H1 (cell line): ENCODE results near the gene KCNQ1OT1. TPM values are rescaled to one million over a fixed set of nuclear protein-coding genes. Genes with fewer than 3 reads are reported as not detected.

Experiments
- CTCF ChIA-PET: fragments of 300-600 bp; sonication (Branson Sonifier 250); formaldehyde crosslinking; loops from one replicate; lab custom pipeline; 2021; ENCODE audit not compliant: partially characterized antibody; lab: Charles Lee
- POLR2A ChIA-PET: fragments of 300-600 bp; sonication (Branson Sonifier 250); formaldehyde crosslinking; loops from one replicate; lab custom pipeline; 2021; ENCODE audit warnings: inconsistent platforms; ENCODE audit not compliant: partially characterized antibody; lab: Charles Lee
- DNase-seq, 2 experiments: peaks; one replicate each; pipeline versions ENCODE4 v3.0.0 to v3.0.0-alpha.2; 2010 to 2022; ENCODE audit warnings: low spot score in 2 of 2, low read depth in 1 of 2, mixed read lengths in 1 of 2
- FAIRE-seq: peaks from 2 replicates; lab custom pipeline; 2011; peaks lifted over from hg19 to GRCh38; lab: Jason Lieb, UNC
- H2AFZ ChIP-seq: 2 replicates; pipeline ENCODE4 v1.8.1; 2012; ENCODE audit warnings: low read length, inconsistent platforms
- H2AK5ac ChIP-seq: 2 replicates; pipeline ENCODE4 v1.6.1; 2013; ENCODE audit warnings: low read depth, low read length
- H2BK120ac ChIP-seq: replicated peaks from 2 replicates; pipeline ENCODE3; 2013; ENCODE audit warnings: low read depth, low read length, inconsistent platforms
- H2BK12ac ChIP-seq: 2 replicates; pipeline ENCODE4 v1.6.1; 2013; ENCODE audit warnings: low read depth, low read length
- H2BK15ac ChIP-seq: 2 replicates; pipeline ENCODE4 v1.6.1; 2013; ENCODE audit warnings: low read length
- H2BK20ac ChIP-seq: 2 replicates; pipeline ENCODE4 v1.6.1; 2013; ENCODE audit warnings: low read length
- H2BK5ac ChIP-seq: 2 replicates; pipeline ENCODE4 v1.6.1; 2013; ENCODE audit warnings: low read depth, low read length
- H3K14ac ChIP-seq: 2 replicates; pipeline ENCODE4 v1.6.1; 2013; ENCODE audit warnings: inconsistent platforms; ENCODE audit not compliant: insufficient read length
- H3K18ac ChIP-seq: 2 replicates; pipeline ENCODE4 v1.6.1; 2013; ENCODE audit warnings: low read length; ENCODE audit errors: extremely low read depth
- H3K23ac ChIP-seq: 2 replicates; pipeline ENCODE4 v1.6.1; 2013; ENCODE audit warnings: inconsistent platforms; ENCODE audit not compliant: insufficient read length
- H3K23me2 ChIP-seq: 2 replicates; pipeline ENCODE4 v1.6.1; 2013; ENCODE audit warnings: low read depth, low read length
- H3K27ac ChIP-seq: 2 replicates; pipeline ENCODE4 v1.6.1; 2011; ENCODE audit warnings: low read depth, low read length, inconsistent platforms
- H3K27me3 ChIP-seq, 4 experiments: replicated peaks in 1 of 4; 1 replicate in 1 of 4; 2 replicates in 3 of 4; pipeline versions ENCODE4 v1.6.1 to v1.8.1; 2011 to 2013; ENCODE audit warnings: low read length in 3 of 4, mild to moderate bottlenecking in 3 of 4, inconsistent platforms in 2 of 4, mixed read lengths in 2 of 4, moderate library complexity in 1 of 4; ENCODE audit not compliant: control insufficient read depth in 3 of 4, insufficient read depth in 3 of 4; ENCODE audit errors: extremely low read depth in 1 of 4
- H3K36me3 ChIP-seq, 4 experiments: 2 replicates each; pipeline versions ENCODE4 v1.6.1 to v1.8.1; 2011 to 2013; ENCODE audit warnings: mild to moderate bottlenecking in 4 of 4, low read length in 3 of 4, moderate library complexity in 2 of 4, control low read depth in 1 of 4, inconsistent platforms in 1 of 4; ENCODE audit not compliant: insufficient read depth in 4 of 4, control insufficient read depth in 2 of 4
- H3K4ac ChIP-seq: replicated peaks from 2 replicates; pipeline ENCODE3; 2013; ENCODE audit warnings: low read length, low read depth, mixed read lengths, inconsistent platforms; ENCODE audit not compliant: insufficient read length
- H3K4me1 ChIP-seq, 4 experiments: replicated peaks in 1 of 4; 1 replicate in 1 of 4; 2 replicates in 3 of 4; pipeline versions ENCODE4 v1.6.1 to v1.8.1; 2011 to 2013; ENCODE audit warnings: low read length in 3 of 4, inconsistent platforms in 2 of 4, mixed read lengths in 1 of 4; ENCODE audit not compliant: insufficient read depth in 4 of 4, control insufficient read depth in 3 of 4
- H3K4me2 ChIP-seq, 2 experiments: 2 replicates each; pipeline versions ENCODE4 v1.6.1 to v1.8.1; 2011 to 2013; ENCODE audit warnings: low read depth in 2 of 2, low read length in 2 of 2, control low read depth in 1 of 2, inconsistent platforms in 1 of 2, mild to moderate bottlenecking in 1 of 2; ENCODE audit not compliant: insufficient read depth in 1 of 2
- H3K4me3 ChIP-seq, 4 experiments: fragments of 200-600, 300-600 bp in 1 of 4; sonication (generic), shearing (Covaris generic), sonication (Bioruptor Twin) in 1 of 4; 2 replicates each; pipeline versions ENCODE4 v1.5.1 to v1.8.1; 2011 to 2016; ENCODE audit warnings: low read length in 4 of 4, low read depth in 3 of 4, control low read depth in 2 of 4, inconsistent platforms in 2 of 4, mild to moderate bottlenecking in 2 of 4, mixed read lengths in 1 of 4, moderate library complexity in 1 of 4; ENCODE audit not compliant: insufficient read depth in 2 of 4; ENCODE audit errors: extremely low read depth in 1 of 4
- H3K56ac ChIP-seq: replicated peaks from 2 replicates; pipeline ENCODE3; 2013; ENCODE audit warnings: low read depth, mild to moderate bottlenecking, mixed read lengths, low read length, inconsistent platforms; ENCODE audit not compliant: insufficient read length
- H3K79me1 ChIP-seq: 2 replicates; pipeline ENCODE4 v1.6.1; 2013; ENCODE audit warnings: low read depth, low read length, control low read depth
- H3K79me2 ChIP-seq, 2 experiments: 2 replicates each; pipeline versions ENCODE4 v1.6.1 to v1.8.1; 2012 to 2013; ENCODE audit warnings: low read length in 2 of 2, mild to moderate bottlenecking in 2 of 2, inconsistent platforms in 1 of 2; ENCODE audit not compliant: insufficient read depth in 2 of 2, control insufficient read depth in 1 of 2
- H3K9ac ChIP-seq, 4 experiments: replicated peaks in 1 of 4; 1 replicate in 1 of 4; 2 replicates in 3 of 4; pipeline versions ENCODE4 v1.6.1 to v1.8.1; 2011 to 2013; ENCODE audit warnings: low read depth in 3 of 4, low read length in 3 of 4, control low read depth in 2 of 4, mild to moderate bottlenecking in 2 of 4, moderate library complexity in 2 of 4, inconsistent platforms in 1 of 4; ENCODE audit errors: extremely low read depth in 1 of 4
- H3K9me3 ChIP-seq, 2 experiments: 2 replicates each; pipeline versions ENCODE4 v1.6.1 to v1.8.1; 2012 to 2013; ENCODE audit warnings: mild to moderate bottlenecking in 2 of 2, moderate library complexity in 2 of 2, control low read depth in 1 of 2, inconsistent platforms in 1 of 2, low read depth in 1 of 2, low read length in 1 of 2, mixed read lengths in 1 of 2; ENCODE audit not compliant: insufficient read depth in 2 of 2
- H4K20me1 ChIP-seq, 2 experiments: replicated peaks in 1 of 2; 2 replicates each; pipeline versions ENCODE3 to v1.8.1; 2011 to 2013; ENCODE audit warnings: inconsistent platforms in 2 of 2, low read length in 2 of 2, mild to moderate bottlenecking in 1 of 2; ENCODE audit not compliant: insufficient read depth in 2 of 2, control insufficient read depth in 1 of 2
- H4K5ac ChIP-seq: 2 replicates; pipeline ENCODE4 v1.6.1; 2013; ENCODE audit warnings: low read length, low read depth, mixed read lengths, inconsistent platforms; ENCODE audit not compliant: insufficient read length
- H4K8ac ChIP-seq: 2 replicates; pipeline ENCODE4 v1.8.0; 2013; ENCODE audit warnings: mild to moderate bottlenecking, moderate library complexity, low read length, inconsistent platforms; ENCODE audit not compliant: insufficient read depth; ENCODE audit errors: extremely low read depth
- H4K91ac ChIP-seq: replicated peaks from 2 replicates; pipeline ENCODE3; 2013; ENCODE audit warnings: low read length, mixed read lengths, inconsistent platforms; ENCODE audit not compliant: insufficient read length
- BRCA1 ChIP-seq: IDR thresholded peaks from 2 replicates; pipeline ENCODE4 v1.6.1; 2012; ENCODE audit warnings: low read depth, low read length, improper control_type of control experiment
- EZH2 ChIP-seq: fragments of 200-600 bp; sonication (generic); IDR thresholded peaks from 2 replicates; pipeline ENCODE4 v1.7.1; 2012; ENCODE audit warnings: low read depth, mild to moderate bottlenecking, moderate library complexity, low read length, inconsistent platforms; ENCODE audit not compliant: severe bottlenecking
- POU5F1 ChIP-seq: IDR thresholded peaks from 2 replicates; pipeline ENCODE4 v1.6.1; 2011; ENCODE audit warnings: low read depth, mild to moderate bottlenecking, low read length, moderate library complexity
- WGBS, 2 experiments: shearing (Covaris generic) in 1 of 2; methylation state at CpG; one replicate each; pipeline versions ENCODE4 v1.1.6 to v1.1.7; 2013 to 2015; ENCODE audit warnings: low lambda C conversion rate in 2 of 2, mixed read lengths in 2 of 2, inconsistent platforms in 1 of 2, low coverage in 1 of 2, missing lambda C conversion rate in 1 of 2; ENCODE audit not compliant: insufficient replicate concordance in 2 of 2, insufficient coverage in 1 of 2, insufficient read length in 1 of 2; ENCODE audit errors: extremely low coverage in 1 of 2, missing lambda C conversion rate in 1 of 2; 5-methylcytosine and 5-hydroxymethylcytosine counted together
- polyA plus RNA-seq, 7 experiments: library from polyadenylated mRNA; depleted of rRNA in 3 of 7; stranded (reverse) in 5 of 7; unstranded in 2 of 7; fragments of >200 nt in 5 of 7; fragments of 200-250 nt in 2 of 7; gene quantifications; 1 replicate in 5 of 7; 2 replicates in 1 of 7; 4 replicates in 1 of 7; pipeline versions ENCODE4 v1.2.1 to v1.2.3, GENCODE V29; 2011 to 2013; ENCODE audit warnings: missing spikeins in 2 of 7, mixed read lengths in 2 of 7
- total RNA-seq: library from RNA; stranded (reverse); fragmentation: NEBNext Ultra II Directional; extraction: Animal tissue kit (Norgen Biotek cat#: 25700); gene quantifications from 2 replicates; pipeline ENCODE4 v1.2.1, GENCODE V29; 2021

The KCNQ1OT1 gene
- total and polyA plus RNA-seq, 2 of the 8 experiments (the other 6 are each of a cell fraction or from before 2014, with no cell fraction given): 0.21 to 1.2 TPM

DNA sequence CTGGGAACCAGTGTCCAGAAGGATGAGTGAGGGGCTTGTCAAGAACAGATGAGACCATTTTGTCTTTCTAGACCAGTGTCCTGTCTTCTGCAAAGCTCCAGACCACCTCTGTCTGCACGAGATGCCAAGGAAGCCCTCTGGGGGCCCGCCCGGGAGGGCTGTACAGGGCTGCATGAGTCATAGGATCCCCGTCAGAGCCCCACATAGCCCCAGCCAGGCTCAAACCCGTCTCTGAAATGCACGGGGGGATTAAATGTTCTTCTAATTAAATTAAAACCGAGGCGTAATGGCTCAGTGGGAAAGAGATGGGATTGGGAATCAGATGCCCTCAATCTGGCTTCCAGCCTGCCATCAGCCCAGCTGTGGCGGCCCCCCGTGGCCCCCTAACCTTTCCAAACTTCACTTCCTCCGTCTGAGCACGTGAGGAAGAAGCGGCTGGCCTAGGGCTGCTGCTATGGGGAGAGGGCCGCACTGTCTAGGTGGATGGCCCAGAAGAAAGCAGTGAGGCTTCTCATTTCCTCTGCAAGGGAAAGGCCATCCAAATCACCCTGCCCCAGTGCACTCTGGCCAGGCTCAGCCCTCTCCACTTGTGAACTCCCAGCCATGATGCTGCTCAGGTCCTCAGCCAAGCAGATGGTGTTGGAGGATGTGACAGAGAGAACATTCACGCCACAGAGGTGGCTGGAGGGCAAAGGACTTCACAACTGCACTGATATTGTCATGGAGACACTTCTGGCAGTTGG is 32.8 kb downstream of the KCNQ1OT1 start:
- H3K4me2 ChIP-seq: no peak overlapping the region
- FAIRE-seq: no peak
- no peak overlapping the region for H2BK120ac ChIP-seq
- 89% methylated on average over 15 of the region's 15 CpGs; no CpG with 5 or more reads in 1 of the 2 experiments for WGBS, 2 experiments
- no peak overlapping the region for H4K5ac ChIP-seq
- TF ChIP-seq BRCA1 (no peak), POU5F1 (no peak), EZH2 (no peak)
- no peak overlapping the region for H2BK15ac ChIP-seq
- no peak overlapping the region for H3K18ac ChIP-seq
- POLR2A ChIA-PET: no interaction called here
- no peak overlapping the region for H3K9ac ChIP-seq
- no peak overlapping the region for H3K56ac ChIP-seq
- H2BK20ac ChIP-seq: no peak overlapping the region
- H3K27ac ChIP-seq: no peak overlapping the region
- DNase-seq: no peak
- no peaks in the 10 kb centered on the region for H3K4me1 ChIP-seq
- CTCF ChIA-PET: interaction anchor here (0.6 to 1.5 kb wide), 2 partner anchors 16 to 42 kb away, joined by 3 read pairs; no protein-coding TSS in a partner anchor
- H3K4ac ChIP-seq: no peak overlapping the region
- no peaks in the 10 kb centered on the region for H3K23me2 ChIP-seq
- no peak overlapping the region for H2AK5ac ChIP-seq
- H3K14ac ChIP-seq: no peak overlapping the region
- H3K4me3 ChIP-seq: no peak overlapping the region
- no peak overlapping the region for H4K91ac ChIP-seq
- no peaks in the 10 kb centered on the region for H3K79me1 ChIP-seq
- peaks cover 0 to 4% (median 0%) of the 10 kb centered on the region in 4 experiments; a peak in 1 of 8 replicates for H3K36me3 ChIP-seq
- H2BK12ac ChIP-seq: no peak overlapping the region
- H2BK5ac ChIP-seq: no peak overlapping the region
- H3K79me2 ChIP-seq: no peaks in the 10 kb centered on the region; a peak in 1 of 4 replicates
- H2AFZ ChIP-seq: no peak overlapping the region
- H3K23ac ChIP-seq: no peak overlapping the region
- peaks cover 5 to 19% of the 10 kb centered on the region in 2 experiments for H4K20me1 ChIP-seq
- peaks cover 4 to 19% of the 10 kb centered on the region in 2 experiments; a peak in 2 of 4 replicates for H3K9me3 ChIP-seq
- no peak overlapping the region for H4K8ac ChIP-seq
- H3K27me3 ChIP-seq: peaks cover 0 to 15% (median 0%) of the 10 kb centered on the region in 4 experiments; a peak in 4 of 7 replicates
